DMS114 treated with DMSO at 0.1 percent for 48 hours (cell line): ENCODE measurements around the gene B4GALNT1.
"Not testable (repeated sequence)": the region's sequence is repeated elsewhere in the genome, so short reads cannot be mapped to it uniquely, and the experiment has no call there.

Experiments
- DNase-seq: peaks from one replicate; lab custom pipeline; 2025; ENCODE audit not compliant: unreplicated experiment; lab: John Stamatoyannopoulos, UW

Gene B4GALNT1

GRCh38 chr12:57632958-57633840 lies at the start of gene B4GALNT1:
Gene B4GALNT1 (minus strand): TSS chr12:57633201. CDS start chr12:57632132, 1,069 bp downstream.
- peak; percentile 71 for DNase-seq

DNA sequence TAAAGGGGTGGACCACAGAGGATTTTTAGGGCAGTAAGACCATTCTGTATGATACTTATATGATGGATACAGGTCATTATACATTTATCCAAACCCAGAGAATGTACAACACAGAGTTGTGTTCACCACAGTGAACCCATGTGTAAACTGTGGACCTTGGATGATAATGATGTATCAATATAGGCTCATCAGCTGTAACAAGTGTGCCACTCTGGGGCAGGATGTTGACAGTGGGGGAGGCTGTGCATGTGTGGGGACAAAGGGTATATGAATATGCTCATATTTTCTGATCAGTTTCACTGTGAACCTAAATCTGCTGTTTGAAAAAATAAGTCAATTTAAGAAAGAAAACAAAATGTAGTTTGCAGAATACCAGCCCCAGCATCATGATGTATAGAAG lies 46.7 kb upstream of the B4GALNT1 start:
- DNase-seq: no peak

DNA sequence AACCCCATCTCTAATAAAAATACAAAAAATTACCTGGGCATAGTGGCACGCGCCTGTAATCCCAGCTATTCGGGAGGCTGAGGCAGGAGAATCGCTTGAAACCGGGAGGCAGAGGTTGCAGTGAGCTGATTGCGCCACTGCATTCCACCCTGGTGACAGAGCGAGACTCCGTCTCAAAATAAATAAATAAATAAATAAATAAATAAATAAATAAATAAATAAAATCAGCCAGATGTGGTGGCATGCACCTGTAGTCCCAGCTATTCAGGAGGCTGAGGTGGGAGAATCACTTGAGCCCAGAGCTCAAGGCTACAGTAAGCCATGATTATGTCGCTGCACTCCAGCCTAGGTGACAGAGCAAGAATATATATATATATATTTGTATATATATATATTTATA lies 44.9 kb upstream of the B4GALNT1 start:
- DNase-seq: not testable (repeated sequence)

DNA sequence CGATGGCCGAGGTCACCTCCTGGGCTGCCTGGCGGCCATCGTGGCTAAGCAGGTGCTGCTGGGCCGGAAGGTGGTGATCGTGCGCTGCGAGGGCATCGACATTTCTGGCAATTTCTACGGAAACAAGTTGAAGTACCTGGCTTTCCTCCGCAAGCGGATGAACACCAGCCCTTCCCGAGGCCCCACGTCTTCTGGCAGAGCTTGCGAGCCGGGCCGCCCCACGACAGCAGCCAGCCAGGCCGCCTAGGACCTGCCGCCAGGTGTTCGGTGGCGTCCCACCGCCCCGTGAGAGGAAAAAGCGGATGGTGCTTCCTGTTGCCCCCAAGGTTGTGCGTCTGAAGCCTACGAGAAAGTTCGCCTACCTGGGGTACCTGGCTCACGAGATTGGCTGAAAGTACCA lies 41.7 kb upstream of the B4GALNT1 start:
- DNase-seq: no peak

DNA sequence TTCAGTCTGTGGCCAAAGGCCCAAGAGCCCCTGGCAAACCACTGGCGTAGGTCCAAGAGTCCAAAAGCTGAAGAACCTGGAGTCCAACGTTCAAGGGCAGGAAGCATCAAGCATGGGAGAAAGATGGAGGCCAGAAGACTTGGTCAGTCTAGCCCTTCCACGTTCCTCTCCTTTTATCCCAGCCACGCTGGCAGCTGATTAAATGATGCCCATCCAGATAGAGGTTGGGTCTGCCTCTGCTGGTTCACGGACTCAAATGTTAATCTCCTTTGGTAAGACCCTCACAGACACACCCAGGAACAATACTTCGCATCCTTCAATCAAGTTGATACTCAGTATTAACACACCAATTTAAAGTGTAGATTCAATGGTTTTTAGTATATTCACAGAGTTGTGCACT lies 39.8 kb upstream of the B4GALNT1 start:
- DNase-seq: no peak

GRCh38 chr12:57671811-57672210 lies 38.8 kb upstream of the B4GALNT1 start:
- not testable (repeated sequence) for DNase-seq

DNA sequence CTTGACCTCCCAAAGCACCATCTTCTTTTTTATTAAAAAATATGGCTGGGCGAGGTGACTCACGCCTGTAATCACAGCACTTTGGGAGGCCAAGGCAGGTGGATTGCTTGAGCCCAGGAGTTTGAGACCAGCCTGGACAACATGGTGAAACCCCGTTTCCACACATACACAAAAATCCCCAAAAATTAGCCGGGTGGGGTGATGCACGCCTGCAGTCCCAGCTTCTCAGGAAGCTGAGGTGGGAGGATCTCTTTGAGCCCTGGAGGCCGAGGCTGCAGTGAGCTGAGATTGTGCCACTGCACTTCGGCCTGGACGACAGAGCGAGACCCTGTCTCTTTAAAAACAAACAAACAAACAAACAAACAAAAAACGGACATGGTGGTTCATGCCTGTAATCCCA lies 36.7 kb upstream of the B4GALNT1 start:
- not testable (repeated sequence) for DNase-seq

GRCh38 chr12:57666897-57667296 lies 33.9 kb upstream of the B4GALNT1 start:
- DNase-seq: no peak

- DNase-seq: not testable (repeated sequence)
These were observed 32.2 kb upstream of the B4GALNT1 start for GRCh38 chr12:57665066-57665820.

GRCh38 chr12:57661376-57661775 lies 28.4 kb upstream of the B4GALNT1 start:
- DNase-seq: no peak

- no peak for DNase-seq
These were observed 25.9 kb upstream of the B4GALNT1 start for GRCh38 chr12:57658890-57659289.

- DNase-seq: no peak
These were observed 24.7 kb upstream of the B4GALNT1 start for GRCh38 chr12:57657744-57658143.

DNA sequence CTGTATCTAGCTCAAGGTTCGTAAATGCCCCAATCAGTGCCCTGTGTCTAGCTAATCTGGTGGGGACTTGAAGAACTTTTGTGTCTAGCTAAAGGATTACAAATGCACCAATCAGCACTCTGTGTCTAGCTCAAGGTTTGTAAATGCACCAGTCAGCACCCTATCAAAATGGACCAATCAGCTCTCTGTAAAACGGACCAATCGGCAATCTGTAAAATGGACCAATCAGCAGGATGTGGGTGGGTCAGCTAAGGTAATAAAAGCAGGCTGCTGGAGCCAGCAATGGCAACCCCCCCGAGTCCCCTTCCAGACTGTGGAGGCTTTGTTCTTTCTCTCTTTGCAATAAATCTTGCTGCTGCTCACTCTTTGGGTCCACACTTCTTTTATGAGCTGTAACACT lies 23.4 kb upstream of the B4GALNT1 start:
- not testable (repeated sequence) for DNase-seq

DNA sequence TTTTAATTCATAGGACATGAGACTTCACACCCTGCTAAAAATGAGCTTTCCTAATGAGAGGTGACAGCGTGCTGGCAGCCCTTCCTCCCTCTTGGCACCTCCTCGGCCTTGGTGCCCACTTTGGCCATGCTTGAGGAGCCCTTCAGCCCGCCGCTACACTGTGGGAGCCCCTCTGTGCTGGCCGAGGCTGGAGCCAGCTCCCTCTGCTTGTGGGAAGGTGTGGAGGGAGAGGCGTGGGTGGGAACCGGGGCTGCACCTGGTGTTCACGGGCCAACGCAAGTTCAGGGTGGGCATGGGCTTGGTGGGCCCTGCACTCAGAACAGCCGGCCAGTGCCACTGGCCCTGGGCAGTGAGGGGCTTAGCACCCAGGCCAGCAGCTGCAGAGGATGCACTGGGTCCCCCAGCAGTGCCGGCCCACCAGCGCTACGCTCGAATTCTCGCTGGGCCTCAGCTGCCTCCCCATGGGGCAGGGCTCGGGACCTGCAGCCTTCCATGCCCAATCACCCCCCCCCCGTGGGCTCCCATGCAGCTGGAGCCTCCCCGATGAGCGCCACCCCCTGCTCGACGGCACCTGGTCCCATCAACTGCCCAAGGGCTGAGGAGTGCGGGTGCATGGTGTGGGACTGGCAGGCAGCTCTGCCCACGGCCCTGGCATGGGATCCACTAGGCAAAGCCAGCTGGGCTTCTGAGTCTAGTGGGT lies 22.7 kb upstream of the B4GALNT1 start:
- DNase-seq: no peak

DNA sequence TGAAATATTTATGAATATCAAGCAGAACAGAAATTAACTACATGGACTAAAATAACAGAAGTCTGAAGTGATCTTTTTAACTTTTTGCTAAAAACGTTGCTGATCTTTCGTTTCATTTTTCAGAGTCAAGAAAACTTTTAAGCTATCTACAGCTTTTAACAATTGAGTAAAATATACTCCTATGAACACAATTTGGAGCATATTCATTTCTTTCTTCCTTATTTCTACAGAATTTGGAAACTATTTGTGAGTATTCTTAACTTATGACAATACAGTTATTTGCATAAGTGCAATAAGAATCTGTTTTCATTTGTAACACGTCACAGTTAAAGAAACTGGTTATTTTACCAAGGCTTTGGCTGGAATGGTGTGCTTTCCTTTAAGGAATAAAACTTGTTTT lies 21.0 kb upstream of the B4GALNT1 start:
- no peak for DNase-seq

DNA sequence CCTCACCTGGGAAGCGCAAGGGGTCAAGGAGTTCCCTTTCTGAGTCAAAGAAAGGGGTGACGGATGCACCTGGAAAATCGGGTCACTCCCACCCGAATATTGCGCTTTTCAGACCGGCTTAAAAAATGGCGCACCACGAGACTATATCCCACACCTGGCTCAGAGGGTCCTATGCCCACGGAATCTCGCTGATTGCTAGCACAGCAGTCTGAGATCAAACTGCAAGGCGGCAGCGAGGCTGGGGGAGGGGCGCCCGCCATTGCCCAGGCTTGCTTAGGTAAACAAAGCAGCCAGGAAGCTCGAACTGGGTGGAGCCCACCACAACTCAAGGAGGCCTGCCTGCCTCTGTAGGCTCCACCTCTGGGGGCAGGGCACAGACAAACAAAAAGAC lies 13.7 kb upstream of the B4GALNT1 start:
- DNase-seq: not testable (repeated sequence)

DNA sequence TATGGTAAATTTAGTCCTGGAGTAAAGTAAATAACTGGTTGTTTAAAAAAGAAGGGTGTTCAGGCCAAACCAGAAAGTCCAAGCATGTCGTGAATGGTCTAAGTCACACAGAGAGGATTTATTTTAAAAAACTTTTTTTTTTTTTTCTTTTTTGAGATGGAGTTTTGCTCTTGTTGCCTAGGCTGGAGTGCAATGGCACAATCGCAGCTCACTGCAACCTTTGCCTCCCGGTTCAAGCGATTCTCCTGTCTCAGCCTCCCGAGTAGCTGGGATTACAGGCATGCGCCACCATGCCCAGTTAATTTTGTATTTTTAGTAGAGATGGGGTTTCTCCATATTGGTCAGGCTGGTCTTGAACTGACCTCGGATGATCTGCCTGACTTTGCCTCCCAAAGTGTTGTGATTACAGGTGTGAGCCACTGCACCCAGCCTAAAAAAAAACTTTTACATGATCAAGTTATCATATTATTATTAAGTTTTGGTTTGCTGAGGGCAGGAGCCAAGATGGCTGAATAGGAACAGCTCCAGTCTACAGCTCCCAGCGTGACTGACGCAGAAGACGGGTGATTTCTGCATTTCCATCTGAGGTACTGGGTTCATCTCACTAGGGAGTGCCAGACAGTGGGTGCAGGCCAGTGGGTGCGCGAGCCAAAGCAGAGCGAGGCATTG lies 13.1 kb upstream of the B4GALNT1 start:
- peak; percentile 50 for DNase-seq

DNA sequence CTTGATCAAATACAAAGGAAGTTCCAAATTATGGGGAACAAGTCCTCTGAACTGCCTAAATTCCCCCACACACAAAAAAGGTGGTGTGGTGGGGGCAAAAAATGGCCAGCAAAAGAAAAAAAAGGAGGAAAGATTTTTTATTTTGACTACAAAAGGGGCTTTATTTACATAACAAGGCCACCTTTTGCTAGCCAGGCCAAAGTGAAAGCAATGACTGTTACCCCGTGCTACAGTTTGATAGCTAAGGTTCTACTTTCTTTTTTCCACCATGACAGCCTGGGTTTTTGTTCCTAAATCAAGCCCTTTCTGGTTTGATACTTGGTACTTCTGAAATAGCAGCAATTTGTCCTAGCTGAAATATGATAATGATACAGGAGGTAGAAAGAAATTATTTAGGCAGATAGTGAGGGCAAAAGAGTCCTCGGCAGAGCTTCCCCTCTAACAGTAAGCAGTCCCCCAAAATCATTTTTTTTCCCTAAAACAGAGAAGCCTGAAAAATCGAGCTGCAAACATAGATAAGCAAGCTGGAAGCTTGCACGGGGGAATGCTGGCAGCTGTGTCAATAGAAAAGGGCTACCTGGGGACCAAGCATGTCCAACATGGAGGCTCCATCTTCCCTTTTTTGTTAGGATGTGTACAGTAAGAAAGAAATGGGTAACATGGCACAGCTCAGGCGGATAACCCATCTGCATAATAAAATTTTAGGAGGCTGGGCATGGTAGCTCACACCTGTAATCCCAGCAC lies 8.9 kb upstream of the B4GALNT1 start:
- DNase-seq: no peak

- DNase-seq: no peak
These were observed 7.4 kb upstream of the B4GALNT1 start for GRCh38 chr12:57640175-57641042.
